GM04503 (cell line): Measurements from ENCODE around the gene RBM15.

Experiments used
- DNase-seq: peaks from one replicate; pipeline ENCODE4 v3.0.0-alpha.2; 2012; ENCODE audit warnings: low read depth

RBM15 gene

DNA sequence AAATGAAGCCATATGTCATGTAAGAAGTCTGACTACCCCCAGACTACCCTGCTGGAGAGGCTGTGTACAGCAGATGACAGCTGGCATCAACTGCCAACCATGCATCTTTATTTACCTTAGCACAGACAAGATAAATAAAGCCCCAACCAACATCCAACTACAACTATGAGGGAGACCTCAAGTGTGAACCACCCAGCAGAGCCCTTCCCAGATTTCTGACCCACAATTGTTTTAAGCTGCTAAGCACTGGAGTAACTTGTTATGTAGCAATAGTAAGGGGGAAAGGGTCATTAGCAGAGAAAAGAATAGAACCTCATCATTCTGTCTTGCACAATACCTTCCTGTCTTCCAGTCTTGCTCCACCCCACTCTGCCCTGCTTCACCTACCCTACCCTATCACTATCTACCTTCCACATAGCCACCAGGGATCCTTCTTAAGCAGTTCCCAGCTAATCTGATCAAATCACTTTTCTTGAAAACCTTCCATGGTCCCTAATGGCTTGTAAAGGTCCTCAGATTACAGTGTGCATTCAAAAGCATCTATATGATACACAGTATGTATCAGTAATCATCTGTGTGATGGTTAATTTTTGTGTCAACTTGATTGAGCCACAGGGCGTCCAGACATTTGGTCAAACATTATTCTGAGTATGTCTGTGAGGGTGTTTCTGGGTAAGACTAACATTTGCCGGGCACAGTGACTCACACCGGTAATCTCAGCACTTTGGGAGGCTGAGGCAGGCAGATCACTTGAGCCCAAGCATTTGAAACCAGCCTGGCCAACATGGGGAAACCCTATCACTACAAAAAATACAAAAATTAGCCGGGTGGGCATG is 19.6 kb upstream of the RBM15 start:
- no peak for DNase-seq

DNA sequence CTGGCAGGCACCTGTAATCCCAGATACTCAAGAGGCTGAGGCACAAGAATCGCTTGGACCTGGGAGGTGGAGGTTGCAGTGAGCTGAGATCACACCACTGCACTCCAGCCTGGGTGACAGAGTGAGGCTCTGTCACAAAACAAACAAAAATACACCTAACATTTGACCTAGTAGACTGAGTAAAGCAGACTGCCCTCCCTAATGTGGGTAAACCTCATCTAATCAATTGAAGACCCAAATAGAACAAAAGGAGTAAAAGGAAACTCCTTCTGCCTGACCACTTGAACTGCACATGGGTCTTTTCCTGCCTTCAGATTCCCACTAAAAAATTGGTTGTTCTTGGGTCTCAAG is 19.0 kb upstream of the RBM15 start:
- no peak for DNase-seq

DNA sequence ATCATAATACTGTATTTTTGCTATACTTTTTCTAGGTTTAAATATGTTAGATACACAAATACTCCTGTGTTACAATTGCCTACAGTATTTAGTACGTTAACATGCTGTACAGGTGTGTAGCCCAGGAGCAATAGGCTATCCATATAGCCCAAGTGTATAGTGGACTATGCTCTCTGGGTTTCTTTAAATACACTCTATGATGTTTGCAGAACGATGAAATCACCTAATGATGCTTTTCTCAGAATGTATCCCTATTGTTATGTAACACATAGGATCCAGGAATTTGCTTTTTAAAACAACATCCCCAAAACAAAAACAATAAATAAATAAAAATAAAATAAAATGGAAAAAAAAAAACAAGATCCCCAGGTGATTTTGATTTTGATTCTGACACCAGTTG is 18.1 kb upstream of the RBM15 start:
- DNase-seq, result no peak

DNA sequence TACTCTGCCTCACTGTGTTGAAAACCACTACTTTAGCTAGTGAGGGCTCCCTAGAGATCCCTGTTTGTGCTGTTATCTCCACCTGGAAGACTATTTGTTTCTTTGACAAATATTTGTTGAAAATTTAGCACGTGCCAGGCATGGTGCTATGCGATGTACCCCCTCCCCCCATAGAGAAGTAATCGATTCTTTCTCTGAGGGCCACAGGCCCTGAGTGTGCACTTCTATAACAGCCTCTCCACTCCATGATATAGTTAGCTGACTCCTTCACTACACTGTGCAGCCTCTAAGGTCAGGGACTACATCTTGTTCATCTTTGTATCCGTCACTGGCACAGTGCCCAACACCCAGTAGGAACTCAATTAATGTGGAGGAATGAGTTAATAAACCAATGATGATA is 17.3 kb upstream of the RBM15 start:
- no peak for DNase-seq

GRCh38 chr1:110324667-110325066 is 14.5 kb upstream of the RBM15 start:
- no peak for DNase-seq

DNA sequence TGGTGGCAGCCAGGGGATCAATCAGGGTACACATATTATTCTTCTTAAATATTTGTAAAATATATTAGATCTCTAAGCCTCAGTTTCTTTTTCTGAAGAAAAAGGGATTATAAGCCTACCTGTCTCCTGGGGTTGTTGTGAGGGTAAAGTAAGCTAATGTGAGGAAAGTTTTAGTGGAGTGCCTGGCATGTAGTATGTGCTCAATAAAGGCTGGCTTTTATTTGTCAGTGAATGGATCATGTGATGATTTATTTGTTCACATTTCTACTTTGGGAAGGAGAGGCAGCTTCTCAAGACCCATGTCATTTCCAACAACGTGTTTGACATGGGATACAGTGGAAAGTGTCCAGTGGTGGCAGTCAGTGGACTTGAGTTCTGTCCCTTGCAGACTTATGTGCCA is 12.4 kb upstream of the RBM15 start:
- no peak for DNase-seq

GRCh38 chr1:110328274-110328673 is 10.9 kb upstream of the RBM15 start:
- no peak for DNase-seq

GRCh38 chr1:110328700-110329099 is 10.5 kb upstream of the RBM15 start:
- DNase-seq, result no peak

GRCh38 chr1:110335265-110335664 is 3.9 kb upstream of the RBM15 start:
- no peak for DNase-seq

GRCh38 chr1:110336300-110337039 is 2.7 kb upstream of the RBM15 start:
- DNase-seq, result no peak

- no peak for DNase-seq
Measured at GRCh38 chr1:110337704-110338308, 1.4 kb upstream of the RBM15 start.

DNA sequence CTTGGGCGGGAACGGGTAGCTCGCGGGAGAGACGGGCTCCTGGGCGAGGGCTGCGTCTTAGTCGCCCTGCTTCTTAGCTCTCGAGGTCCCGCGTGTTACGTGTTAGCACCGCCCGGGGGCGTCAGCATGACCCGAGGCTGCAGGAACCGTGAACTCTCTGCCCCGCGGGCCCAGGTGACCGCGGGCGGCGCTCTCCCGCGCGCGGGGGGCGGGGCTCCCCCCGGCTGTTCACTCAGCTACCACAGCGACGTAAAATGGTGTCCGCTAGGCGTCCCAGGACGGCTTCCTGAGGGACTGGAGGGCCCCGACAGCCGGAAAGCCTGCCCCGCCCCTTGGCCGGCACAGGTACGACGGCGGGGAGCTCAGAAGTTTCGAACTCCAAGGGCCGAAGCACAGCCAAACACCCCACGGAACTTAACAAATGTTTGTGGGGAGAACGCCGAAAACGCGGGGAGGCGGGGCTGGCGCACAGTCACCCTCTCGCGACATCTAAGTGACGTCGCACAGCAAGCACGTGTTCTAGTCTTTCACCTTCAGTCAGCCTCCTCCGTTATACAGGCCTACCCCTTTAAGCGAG is 780 bp upstream of the RBM15 start:
- DNase-seq, result no peak

DNA sequence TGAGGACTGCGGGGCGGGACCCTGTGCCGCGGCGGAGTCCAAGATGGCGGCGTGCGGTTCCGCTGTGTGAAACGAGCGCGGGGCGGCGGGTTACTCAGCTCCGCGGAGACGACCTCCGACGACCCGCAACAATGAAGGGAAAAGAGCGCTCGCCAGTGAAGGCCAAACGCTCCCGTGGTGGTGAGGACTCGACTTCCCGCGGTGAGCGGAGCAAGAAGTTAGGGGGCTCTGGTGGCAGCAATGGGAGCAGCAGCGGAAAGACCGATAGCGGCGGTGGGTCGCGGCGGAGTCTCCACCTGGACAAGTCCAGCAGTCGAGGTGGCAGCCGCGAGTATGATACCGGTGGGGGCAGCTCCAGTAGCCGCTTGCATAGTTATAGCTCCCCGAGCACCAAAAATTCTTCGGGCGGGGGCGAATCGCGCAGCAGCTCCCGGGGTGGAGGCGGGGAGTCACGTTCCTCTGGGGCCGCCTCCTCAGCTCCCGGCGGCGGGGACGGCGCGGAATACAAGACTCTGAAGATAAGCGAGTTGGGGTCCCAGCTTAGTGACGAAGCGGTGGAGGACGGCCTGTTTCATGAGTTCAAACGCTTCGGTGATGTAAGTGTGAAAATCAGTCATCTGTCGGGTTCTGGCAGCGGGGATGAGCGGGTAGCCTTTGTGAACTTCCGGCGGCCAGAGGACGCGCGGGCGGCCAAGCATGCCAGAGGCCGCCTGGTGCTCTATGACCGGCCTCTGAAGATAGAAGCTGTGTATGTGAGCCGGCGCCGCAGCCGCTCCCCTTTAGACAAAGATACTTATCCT is 430 bp downstream of the RBM15 start:
- DNase-seq, result no peak

GRCh38 chr1:110340207-110340468 is 961 bp downstream of the RBM15 start:
- no peak for DNase-seq

GRCh38 chr1:110341146-110341871 is 2.1 kb downstream of the RBM15 start:
- DNase-seq, result no peak

DNA sequence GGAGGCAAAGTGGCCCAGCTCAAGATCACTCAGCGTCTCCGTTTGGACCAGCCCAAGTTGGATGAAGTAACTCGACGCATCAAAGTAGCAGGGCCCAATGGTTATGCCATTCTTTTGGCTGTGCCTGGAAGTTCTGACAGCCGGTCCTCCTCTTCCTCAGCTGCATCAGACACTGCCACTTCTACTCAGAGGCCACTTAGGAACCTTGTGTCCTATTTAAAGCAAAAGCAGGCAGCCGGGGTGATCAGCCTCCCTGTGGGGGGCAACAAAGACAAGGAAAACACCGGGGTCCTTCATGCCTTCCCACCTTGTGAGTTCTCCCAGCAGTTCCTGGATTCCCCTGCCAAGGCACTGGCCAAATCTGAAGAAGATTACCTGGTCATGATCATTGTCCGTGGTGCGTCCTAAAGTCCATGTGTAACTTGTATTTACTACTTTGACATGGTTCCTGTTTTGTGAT is 2.7 kb downstream of the RBM15 start:
- DNase-seq, result no peak

DNA sequence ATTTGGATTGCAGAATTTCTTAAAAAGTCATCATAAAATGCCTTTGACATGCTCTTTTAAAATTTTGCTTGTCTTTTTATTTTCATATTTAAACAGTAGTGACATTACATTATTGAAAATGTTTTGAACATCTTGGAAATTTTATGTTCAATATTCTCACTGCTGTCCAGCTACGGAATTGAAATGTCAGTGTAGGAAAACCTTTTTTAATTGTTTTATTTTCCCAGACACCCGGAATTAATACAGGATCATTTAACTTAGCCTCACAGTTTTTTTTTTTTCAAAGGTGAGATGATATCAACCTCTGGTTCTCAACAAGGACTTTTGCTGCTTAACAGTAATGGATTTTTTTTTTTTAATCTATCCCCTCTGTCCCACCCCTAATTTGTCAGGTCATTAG is 4.1 kb downstream of the RBM15 start:
- DNase-seq, result no peak

DNA sequence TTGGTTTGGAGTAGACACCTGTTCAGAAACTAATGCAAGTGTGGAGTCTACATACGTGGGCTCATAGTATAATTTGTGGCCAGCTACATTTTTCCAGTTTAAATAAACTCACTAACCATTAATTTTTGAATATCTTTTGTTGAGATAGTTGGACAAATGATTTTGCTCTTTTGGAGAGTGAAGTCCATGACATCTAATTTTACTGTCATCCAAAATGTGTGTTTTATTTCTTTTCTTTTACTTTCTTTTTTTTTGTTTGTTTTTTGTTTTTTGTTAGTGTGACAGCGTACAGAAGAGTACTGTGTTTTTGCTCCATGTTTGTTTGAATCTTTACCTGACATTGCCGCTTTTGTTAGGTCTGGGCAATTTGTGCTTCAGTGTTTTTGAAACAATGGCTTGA is 5.0 kb downstream of the RBM15 start:
- DNase-seq, result no peak

DNA sequence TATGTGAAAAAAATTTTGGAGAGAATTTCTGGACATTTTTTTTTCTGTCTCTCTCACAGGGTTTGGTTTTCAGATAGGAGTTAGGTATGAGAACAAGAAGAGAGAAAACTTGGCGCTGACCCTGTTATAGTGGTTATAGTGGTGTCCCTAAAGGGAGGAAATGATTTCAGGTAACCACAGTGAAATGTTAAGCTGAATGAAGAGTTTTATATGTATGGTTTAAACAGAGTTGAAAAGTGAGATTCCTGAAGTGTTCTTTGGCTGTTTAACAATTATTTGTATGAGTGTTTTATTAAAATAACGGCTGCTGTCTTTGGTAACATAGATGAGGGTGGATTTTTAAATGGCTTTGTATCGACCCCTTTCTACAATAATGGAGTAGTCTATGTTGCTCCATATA is 6.3 kb downstream of the RBM15 start:
- no peak for DNase-seq

DNA sequence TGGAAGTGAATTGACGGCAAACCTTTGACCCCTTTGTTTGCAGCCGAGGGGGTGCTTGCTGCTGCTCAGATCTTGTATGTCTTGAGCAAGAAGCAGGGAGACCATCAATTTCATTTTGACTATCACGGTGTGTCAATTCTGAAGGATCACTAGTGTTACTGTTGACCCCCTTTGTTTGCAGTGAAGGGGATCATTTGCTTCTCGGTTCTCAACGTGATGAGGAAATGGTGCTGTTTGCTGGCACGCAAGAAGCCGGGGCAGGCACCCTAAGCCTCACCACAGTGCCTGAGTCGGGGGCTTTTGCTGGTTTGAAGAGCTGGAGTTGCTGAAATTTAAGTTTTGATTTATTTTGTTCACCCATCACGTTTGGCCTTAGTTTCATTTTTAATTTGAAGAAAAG is 7.5 kb downstream of the RBM15 start:
- no peak for DNase-seq

DNA sequence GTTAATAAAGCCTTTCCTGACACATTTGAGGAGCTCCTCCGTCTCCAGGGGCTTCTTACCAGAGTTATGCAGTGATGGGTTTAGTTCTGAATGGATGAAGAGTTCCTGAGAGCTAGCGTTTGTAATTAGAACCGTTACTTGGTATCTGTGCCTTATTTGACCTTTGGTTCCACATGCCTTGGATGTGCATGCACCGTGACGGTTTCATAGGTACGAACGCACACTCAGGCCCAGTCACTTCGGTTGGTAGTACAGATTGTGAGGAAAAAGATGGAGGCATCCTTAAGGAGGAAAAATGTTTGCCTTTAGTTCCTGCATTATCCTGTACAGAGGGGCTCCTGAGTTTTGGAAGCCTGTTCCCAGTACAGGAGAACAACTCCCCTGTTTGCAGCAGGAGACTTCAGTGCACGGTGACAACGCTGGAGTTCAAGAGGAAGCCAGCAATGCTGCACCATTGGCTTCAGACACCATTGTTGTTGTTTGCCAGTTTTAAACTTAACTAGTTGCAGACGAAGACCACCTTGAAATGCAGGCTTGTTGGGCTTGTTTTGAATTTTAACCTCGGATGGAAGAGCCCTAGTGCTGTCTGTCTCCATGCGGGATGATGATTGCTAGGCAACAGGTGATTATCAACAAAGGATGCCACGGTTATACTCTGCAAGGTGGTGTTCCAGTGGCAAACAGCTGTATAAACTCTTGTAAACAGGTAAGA is 8.2 kb downstream of the RBM15 start:
- DNase-seq, result no peak
